Measurements from ENCODE around the gene ACTR1B.
"Not testable (repeated sequence)": the region's sequence is repeated elsewhere in the genome, so short reads cannot be mapped to it uniquely, and the experiment has no call there.

ACTR1B gene

GRCh38 chr2:97688062-97688827 is 24.4 kb upstream of the ACTR1B start:
- DNase-seq (ENCODE audit: low spot score): no peak

GRCh38 chr2:97687235-97687634 is 23.4 kb upstream of the ACTR1B start:
- not testable (repeated sequence) for DNase-seq (ENCODE audit: low spot score)

- DNase-seq (ENCODE audit: low spot score): no peak
Observed at GRCh38 chr2:97678298-97678697, 14.5 kb upstream of the ACTR1B start.

GRCh38 chr2:97677480-97677879 is 13.6 kb upstream of the ACTR1B start:
- DNase-seq (ENCODE audit: low spot score): no peak

GRCh38 chr2:97676620-97677019 is 12.8 kb upstream of the ACTR1B start:
- DNase-seq (ENCODE audit: low spot score): no peak

GRCh38 chr2:97675430-97676113 is 11.7 kb upstream of the ACTR1B start:
- DNase-seq (ENCODE audit: low spot score): no peak

GRCh38 chr2:97673915-97674283 is 10.1 kb upstream of the ACTR1B start:
- no peak for DNase-seq (ENCODE audit: low spot score)

- no peak for DNase-seq (ENCODE audit: low spot score)
Observed at GRCh38 chr2:97673182-97673914, 9.5 kb upstream of the ACTR1B start.

- not testable (repeated sequence) for DNase-seq (ENCODE audit: low spot score)
Observed at GRCh38 chr2:97672606-97673140, 8.8 kb upstream of the ACTR1B start.

- DNase-seq (ENCODE audit: low spot score): no peak
Observed at GRCh38 chr2:97671526-97671925, 7.7 kb upstream of the ACTR1B start.

GRCh38 chr2:97670471-97670870 is 6.6 kb upstream of the ACTR1B start:
- DNase-seq (ENCODE audit: low spot score): no peak

GRCh38 chr2:97669448-97669847 is 5.6 kb upstream of the ACTR1B start, which contains the start of gene C2orf92:
Gene C2orf92 (plus strand): TSS chr2:97669713. CDS start chr2:97669789, 76 bp downstream.
- no peak for DNase-seq (ENCODE audit: low spot score)

- DNase-seq (ENCODE audit: low spot score): no peak
Observed at GRCh38 chr2:97664636-97664970, 759 bp upstream of the ACTR1B start.

- no peak for DNase-seq (ENCODE audit: low spot score)
Observed at GRCh38 chr2:97663626-97663961, 250 bp downstream of the ACTR1B start.

- DNase-seq (ENCODE audit: low spot score): peak; percentile 71
Observed at GRCh38 chr2:97662895-97663625, 784 bp downstream of the ACTR1B start.

- peak; percentile 17 for DNase-seq (ENCODE audit: low spot score)
Observed at GRCh38 chr2:97662386-97662894, 1.4 kb downstream of the ACTR1B start.

GRCh38 chr2:97661927-97662326 is 1.9 kb downstream of the ACTR1B start:
- no peak for DNase-seq (ENCODE audit: low spot score)

GRCh38 chr2:97660775-97661389 is 3.0 kb downstream of the ACTR1B start:
- DNase-seq (ENCODE audit: low spot score): no peak

GRCh38 chr2:97660044-97660774 is 3.6 kb downstream of the ACTR1B start:
- no peak for DNase-seq (ENCODE audit: low spot score)

- DNase-seq (ENCODE audit: low spot score): no peak
Observed at GRCh38 chr2:97659256-97660043, 4.4 kb downstream of the ACTR1B start.
